GM19324 (cell line): ENCODE data around the gene PLEKHA7.
"Not testable (repeated sequence)": the region's sequence is repeated elsewhere in the genome, so short reads cannot be mapped to it uniquely, and the experiment has no call there.

ENCODE experiments used
- ATAC-seq: cut with Tn5 transposase; IDR thresholded peaks from one replicate; pipeline ENCODE4 v1.9.1; 2021; ENCODE audit warnings: mild to moderate bottlenecking, moderate library complexity; ENCODE audit not compliant: unreplicated experiment, low FRiP score

PLEKHA7 gene

GRCh38 chr11:16945671-16946469 lies 68.3 kb downstream of the PLEKHA7 start:
- peak; percentile 73 for ATAC-seq

GRCh38 chr11:16942911-16943310 lies 71.3 kb downstream of the PLEKHA7 start:
- no peak for ATAC-seq

- ATAC-seq = no peak
These were observed 71.9 kb downstream of the PLEKHA7 start for GRCh38 chr11:16942342-16942741.

GRCh38 chr11:16941935-16942334 lies 72.3 kb downstream of the PLEKHA7 start:
- no peak for ATAC-seq

- ATAC-seq = no peak
These were observed 76.2 kb downstream of the PLEKHA7 start for GRCh38 chr11:16938061-16938460.

- ATAC-seq = no peak
These were observed 77.6 kb downstream of the PLEKHA7 start for GRCh38 chr11:16936643-16937042.

GRCh38 chr11:16935518-16936302 lies 78.5 kb downstream of the PLEKHA7 start:
- ATAC-seq = no peak

GRCh38 chr11:16933756-16934603 lies 80.2 kb downstream of the PLEKHA7 start:
- no peak for ATAC-seq

- ATAC-seq = no peak
These were observed 80.9 kb downstream of the PLEKHA7 start for GRCh38 chr11:16933291-16933690.

- ATAC-seq = no peak
These were observed 86.2 kb downstream of the PLEKHA7 start for GRCh38 chr11:16928044-16928443.

- no peak for ATAC-seq
These were observed 87.2 kb downstream of the PLEKHA7 start for GRCh38 chr11:16926883-16927626.

GRCh38 chr11:16925561-16926065 lies 88.6 kb downstream of the PLEKHA7 start:
- no peak for ATAC-seq

GRCh38 chr11:16924826-16925560 lies 89.2 kb downstream of the PLEKHA7 start:
- no peak for ATAC-seq

- no peak for ATAC-seq
These were observed 89.8 kb downstream of the PLEKHA7 start for GRCh38 chr11:16924462-16924825.

GRCh38 chr11:16923987-16924386 lies 90.2 kb downstream of the PLEKHA7 start:
- ATAC-seq = no peak

GRCh38 chr11:16921668-16922067 lies 92.5 kb downstream of the PLEKHA7 start:
- no peak for ATAC-seq

- ATAC-seq = no peak
These were observed 93.2 kb downstream of the PLEKHA7 start for GRCh38 chr11:16921019-16921418.

- ATAC-seq = no peak
These were observed 93.7 kb downstream of the PLEKHA7 start for GRCh38 chr11:16920559-16920958.

- ATAC-seq = not testable (repeated sequence)
These were observed 95.6 kb downstream of the PLEKHA7 start for GRCh38 chr11:16918543-16919182.
